Stimulated activated CD8-positive, alpha-beta memory T cell treated with anti-CD3 and anti-CD28 coated beads, Interleukin-12 subunit alpha, Interleukin-12 subunit beta, amount 100 ng/mL, for 24 hours (primary cell): ENCODE results near the gene SLC6A8.
"Not testable (repeated sequence)": the region's sequence is repeated elsewhere in the genome, so short reads cannot be mapped to it uniquely, and the experiment has no call there.

Source experiments
- DNase-seq: peaks from one replicate; pipeline ENCODE4 v3.0.0-alpha.2; 2020; ENCODE audit errors: extremely low read depth

The SLC6A8 gene

DNA sequence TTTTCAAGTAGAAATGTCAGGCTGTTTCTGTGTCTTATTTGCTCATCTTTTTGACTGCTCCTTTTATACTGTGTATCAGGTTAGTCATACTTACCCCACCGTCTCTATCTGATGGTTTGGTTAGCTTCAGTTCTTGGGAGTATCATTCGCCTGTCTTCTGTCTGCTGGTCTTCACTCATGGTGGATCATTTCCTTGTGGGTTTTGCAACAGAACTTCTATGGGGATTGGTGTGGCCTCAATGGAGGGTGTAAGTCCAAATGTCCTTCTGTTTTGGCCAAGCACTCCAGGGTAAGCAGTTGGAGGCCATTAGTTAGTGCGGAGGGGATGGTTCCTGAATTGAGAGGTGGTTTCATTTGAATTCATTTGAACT, 44.1 kb downstream of the SLC6A8 start:
- no peak for DNase-seq

DNA sequence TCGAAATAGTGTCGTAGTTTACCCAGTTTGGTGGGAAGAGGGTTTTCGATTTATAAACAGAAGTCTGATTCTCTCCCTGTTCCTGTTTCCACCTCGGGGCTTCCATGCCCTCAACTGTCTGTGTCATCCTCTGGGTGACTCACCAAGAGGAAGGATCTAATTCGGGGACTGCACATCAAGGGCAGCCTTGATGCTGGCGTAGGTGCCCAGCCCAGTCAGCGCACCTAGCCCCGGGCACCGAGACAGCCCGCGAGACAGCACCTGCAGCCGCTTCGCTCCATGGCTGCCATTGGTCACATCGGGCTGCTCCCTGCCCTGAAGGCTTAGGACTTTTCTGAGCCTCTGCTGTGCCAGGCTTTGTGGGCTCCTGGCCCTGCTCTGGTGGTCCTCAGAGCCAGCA, 44.7 kb downstream of the SLC6A8 start:
- DNase-seq, result no peak

DNA sequence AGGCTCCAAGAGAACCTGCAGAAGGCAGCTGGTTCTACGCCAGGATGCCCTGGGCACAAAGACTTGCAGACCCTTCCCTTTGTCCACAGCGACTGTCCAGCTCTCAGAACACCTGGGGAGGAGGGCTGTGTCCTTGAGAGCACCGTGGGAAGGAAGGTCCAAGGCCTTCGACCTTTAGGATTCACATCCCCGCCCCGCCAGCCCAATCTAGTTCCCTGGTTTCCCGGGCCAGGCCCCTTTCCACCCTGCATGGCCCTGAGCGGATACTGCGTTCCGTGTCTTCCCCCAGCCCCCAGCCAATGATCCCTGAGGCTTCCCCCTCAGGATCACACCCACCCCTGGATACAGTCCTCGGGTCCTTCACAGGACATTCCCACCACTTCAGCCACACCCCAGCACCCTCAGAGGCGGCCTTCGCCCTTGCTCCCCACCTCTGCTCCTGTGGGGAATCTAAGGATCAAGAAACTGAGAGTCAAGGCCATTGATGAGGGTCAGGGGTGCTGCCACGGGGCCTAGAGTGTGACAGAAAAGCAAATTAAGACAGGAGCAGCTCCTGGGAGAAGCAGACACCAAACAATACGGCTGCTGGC, 46.0 kb downstream of the SLC6A8 start:
- DNase-seq, result no peak

DNA sequence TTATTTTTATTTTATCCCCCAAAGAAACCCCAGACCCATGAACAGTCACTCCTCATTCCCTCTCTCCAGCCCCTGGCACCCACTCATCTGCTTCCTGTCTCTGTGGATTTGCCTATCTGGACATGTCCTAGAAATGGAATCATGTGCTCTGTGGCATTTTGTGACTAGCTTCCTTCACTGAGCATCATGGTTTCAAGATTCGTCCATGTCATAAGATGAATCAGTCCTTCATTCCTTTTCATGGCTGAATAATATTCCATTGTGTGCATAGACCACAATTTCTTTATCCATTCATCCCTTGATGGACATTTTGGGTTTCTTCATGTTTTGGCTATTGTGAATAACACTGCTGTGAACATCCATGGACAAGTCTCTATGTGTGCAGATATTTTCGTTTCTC, 47.1 kb downstream of the SLC6A8 start:
- no peak for DNase-seq

DNA sequence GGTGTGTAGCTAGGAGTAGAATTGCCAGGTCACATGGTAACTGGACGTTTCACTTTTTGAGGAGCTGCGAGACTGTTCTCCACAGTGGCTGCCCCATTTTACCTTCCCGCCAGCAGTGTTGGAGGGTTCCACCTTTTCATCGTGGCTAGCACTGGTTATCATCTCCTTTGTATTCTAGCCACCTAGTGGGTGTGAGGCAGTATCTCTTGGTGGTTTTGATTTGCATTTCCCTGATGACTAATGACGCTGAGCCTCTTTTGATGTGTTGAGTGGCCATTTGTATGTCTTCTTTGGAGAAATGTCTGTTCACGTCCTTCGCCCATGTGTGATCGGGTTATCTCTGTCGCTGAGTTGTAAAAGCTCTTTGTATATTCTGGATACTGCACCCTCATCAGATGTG, 47.5 kb downstream of the SLC6A8 start:
- no peak for DNase-seq

DNA sequence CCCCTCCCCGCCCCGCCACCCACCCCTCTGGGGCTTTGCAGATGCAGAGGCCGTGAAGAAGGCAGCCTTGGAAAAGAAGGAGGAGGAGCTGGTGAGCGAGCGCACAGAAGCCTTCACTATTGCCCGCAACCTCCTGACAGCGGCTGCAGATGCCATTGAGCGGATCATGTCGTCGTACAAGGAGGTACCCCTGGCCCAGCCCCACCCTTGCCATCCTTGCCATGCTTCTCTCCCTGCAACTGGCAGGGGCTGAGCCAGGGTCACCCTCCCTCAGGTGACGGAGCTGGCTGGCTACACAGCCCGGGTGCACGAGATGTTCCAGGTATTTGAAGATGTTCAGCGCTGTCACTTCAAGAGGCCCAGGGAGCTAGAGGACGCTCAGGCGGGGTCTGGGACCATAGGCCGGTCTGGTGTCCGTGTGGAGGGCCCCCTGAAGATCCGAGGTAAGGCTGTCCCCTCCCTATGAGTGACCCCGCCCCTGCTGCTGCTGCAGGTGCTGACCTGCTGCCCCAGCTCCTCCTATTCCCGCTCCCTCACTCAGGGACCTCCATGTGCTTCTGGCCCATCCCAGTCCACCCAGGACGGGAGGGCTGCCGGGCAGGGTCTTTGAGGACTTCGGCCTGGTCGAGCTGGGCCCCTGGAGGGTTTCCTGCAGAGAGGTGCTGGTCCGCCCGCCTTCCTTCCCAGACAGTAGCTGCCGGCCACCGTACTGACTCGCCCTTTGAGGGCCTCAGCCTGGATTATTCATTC, 48.5 kb downstream of the SLC6A8 start:
- no peak for DNase-seq

DNA sequence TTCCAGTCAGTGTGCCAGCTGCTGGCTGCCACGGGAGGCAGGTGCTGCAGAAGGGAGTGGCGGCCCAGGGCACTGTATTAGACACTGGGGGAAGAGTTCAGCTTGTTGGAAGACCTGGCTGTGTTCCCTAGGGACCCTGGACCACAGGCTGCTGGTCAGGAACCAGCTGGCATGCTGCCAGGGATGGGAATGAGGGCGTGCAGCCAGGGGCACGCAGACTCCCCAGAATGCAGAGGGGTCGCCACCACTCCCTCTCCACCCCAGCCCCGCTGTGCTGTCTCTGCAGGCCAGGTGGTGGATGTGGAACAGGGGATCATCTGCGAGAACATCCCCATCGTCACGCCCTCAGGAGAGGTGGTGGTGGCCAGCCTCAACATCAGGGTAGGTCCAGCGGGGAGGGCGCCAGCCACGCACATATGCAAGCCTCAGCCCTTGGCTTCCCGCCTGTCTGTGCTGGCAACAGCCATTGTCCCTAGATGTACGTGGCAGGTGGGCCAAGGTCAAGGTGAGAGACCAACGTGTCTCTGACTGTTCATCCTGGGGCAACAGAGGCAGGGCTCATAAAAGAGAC, 49.2 kb downstream of the SLC6A8 start:
- DNase-seq, result no peak

DNA sequence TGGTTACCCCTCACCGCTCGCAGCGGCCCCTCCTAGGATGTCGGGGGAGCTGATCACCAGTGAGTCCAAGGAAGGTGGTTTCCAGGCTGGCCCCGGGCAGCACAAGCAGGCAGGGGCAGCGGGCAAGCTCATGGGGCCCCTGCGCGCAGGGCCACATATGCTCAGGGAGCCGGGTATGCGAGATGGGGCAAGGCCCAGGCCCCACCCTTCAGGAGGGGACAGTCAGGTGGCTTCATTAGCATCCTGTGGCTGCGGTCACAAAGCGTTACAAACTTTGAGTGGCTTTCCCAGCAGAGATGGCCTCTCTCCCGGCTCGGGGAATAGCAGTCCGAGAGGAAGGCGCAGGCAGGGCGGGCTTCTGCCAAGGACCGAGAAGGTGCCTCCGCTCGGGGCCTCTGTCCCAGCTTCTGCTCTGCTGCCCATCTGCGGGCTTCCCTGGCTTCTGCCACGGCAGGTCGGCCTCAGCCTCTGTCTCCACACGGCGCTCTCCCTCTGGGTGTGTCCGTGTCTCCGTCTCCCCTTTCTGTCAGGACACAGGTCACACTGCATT, 50.4 kb downstream of the SLC6A8 start:
- DNase-seq, result no peak

DNA sequence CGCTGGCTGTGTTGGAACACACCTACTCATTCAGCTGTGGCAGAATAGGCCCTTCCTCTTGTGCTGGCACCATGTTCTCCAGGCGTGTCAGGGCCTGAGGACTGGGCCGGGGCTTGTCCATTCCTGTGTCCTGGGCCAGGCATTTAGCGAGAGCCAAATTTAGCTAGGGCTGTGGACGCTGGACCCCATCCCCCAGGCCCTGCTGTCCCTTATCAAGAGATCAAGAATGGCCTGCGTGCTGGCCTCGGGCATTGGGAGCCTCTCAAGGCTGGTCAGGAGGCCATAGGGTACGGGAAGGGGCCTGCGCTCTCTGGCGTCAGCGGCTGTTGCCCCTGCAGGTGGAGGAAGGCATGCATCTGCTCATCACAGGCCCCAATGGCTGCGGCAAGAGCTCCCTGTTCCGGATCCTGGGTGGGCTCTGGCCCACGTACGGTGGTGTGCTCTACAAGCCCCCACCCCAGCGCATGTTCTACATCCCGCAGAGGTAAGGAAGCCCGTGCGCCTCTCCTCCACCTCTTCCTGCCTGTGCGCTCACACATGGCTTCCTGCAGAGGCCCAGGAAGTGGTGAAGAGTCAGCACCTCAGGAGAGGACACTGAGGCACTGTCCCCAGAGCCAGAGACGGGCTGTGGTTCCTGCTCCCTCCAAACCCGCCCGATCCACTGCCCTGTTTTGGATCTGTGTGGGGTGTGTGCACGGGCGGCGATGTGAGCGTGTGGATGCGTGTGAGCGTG, 52.2 kb downstream of the SLC6A8 start:
- DNase-seq, result no peak

DNA sequence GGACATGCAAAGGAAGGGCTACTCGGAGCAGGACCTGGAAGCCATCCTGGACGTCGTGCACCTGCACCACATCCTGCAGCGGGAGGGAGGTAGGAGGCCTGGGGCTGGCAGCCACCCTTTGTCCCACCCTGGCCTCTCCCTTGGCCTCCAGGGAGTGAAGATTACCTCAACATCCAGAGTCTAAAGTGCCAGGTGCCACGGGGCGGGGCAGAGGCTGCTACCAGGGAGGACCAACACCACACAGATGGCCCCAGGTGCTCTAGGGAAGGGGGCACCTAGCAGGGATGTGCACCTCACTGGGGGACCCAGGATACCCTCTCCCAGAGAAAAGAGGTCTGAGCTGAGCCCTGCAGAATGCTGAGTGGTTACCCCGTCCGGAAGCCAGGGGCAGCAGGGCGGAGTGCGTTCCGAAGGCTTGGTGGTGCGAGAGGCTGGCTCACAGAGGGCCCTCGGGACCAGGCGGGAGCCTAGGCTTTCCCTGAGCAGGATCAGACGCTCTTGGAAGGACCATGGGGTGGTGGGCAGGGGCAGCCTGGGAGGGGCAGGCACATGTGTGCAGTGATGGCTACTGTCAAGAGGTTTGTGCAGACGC, 53.0 kb downstream of the SLC6A8 start:
- DNase-seq, result no peak

DNA sequence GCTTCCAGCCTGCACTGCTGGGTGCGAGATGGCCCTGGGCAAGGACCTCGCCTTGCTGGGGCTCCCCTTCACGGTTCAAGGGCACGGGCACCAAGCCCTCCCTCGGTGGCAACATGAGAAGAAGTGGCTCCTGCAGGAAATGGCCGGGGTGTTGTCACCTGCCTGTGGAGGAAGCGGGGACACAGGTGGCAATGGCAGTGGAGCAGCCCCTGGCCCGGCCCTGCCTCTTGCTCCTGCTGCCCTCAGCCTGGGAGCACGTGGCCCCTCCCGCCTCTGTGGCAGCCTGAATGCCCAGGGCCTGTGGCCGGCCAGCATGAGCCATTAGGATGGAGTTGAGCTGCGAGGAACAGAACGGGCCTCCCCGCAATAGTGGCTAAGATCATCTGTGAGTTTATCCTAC, 53.7 kb downstream of the SLC6A8 start:
- DNase-seq, result no peak

DNA sequence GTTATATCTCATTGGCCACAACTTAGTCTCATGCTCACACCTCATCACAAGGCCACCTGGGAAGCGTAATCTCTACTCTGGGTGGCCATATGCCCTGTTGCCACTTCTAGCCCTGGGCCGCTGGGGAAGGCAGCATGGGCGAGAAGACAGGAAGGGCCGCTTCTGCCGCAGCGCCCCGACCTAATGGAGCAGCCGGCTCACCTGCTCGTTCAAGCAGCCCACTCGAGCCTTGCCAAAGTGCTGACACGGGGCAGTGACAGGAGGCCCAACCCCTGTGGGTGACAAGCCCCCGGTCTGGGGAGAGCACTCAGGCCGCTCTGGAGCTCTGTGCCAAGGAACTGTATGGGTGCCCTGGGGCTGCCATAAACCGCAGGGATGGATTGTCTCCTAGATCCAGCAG, 54.4 kb downstream of the SLC6A8 start:
- DNase-seq, result not testable (repeated sequence)

DNA sequence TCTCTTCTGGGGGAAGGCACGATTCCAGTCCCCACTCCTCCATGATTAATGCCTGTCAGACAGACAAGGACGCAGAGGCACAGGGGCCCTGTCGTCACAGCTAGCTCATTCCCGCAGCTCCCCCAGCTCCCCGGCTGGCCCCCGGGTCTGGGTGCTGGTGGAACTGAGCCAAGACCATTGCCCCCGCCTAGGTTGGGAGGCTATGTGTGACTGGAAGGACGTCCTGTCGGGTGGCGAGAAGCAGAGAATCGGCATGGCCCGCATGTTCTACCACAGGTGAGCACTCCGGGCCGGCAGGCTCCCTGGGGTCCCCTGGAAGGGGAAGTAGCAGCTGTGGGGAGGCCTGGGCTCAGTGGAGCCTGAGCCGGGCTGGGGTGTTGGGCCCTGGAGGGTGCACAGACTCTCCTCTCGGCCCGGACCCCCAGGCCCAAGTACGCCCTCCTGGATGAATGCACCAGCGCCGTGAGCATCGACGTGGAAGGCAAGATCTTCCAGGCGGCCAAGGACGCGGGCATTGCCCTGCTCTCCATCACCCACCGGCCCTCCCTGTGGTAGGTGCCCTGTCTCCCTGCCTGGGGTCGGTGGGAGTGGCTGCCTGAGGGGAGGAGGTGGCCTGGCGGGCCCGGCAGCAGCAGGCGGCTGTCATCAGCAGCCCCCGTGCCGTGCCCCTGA, 55.2 kb downstream of the SLC6A8 start:
- not testable (repeated sequence) for DNase-seq

DNA sequence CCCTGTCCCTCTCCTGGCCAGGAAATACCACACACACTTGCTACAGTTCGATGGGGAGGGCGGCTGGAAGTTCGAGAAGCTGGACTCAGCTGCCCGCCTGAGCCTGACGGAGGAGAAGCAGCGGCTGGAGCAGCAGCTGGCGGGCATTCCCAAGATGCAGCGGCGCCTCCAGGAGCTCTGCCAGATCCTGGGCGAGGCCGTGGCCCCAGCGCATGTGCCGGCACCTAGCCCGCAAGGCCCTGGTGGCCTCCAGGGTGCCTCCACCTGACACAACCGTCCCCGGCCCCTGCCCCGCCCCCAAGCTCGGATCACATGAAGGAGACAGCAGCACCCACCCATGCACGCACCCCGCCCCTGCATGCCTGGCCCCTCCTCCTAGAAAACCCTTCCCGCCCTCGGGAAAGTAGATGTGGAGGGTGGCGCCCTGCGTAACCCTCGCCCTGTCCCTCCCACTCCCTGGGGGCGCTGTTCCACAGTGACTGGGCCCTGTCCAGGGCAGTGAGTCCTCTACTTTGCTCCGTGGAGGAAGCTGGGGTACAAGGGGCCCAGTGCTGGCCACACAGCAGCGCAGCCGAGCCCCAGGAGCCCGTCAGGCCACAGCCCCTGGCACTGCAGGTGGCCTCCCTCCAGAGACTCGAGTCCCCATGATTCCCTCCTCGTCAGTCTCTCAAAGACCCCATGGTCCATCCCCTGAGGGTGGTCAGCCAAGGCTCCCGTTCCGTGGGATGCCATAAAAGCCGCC, 55.9 kb downstream of the SLC6A8 start:
- DNase-seq, result not testable (repeated sequence)

DNA sequence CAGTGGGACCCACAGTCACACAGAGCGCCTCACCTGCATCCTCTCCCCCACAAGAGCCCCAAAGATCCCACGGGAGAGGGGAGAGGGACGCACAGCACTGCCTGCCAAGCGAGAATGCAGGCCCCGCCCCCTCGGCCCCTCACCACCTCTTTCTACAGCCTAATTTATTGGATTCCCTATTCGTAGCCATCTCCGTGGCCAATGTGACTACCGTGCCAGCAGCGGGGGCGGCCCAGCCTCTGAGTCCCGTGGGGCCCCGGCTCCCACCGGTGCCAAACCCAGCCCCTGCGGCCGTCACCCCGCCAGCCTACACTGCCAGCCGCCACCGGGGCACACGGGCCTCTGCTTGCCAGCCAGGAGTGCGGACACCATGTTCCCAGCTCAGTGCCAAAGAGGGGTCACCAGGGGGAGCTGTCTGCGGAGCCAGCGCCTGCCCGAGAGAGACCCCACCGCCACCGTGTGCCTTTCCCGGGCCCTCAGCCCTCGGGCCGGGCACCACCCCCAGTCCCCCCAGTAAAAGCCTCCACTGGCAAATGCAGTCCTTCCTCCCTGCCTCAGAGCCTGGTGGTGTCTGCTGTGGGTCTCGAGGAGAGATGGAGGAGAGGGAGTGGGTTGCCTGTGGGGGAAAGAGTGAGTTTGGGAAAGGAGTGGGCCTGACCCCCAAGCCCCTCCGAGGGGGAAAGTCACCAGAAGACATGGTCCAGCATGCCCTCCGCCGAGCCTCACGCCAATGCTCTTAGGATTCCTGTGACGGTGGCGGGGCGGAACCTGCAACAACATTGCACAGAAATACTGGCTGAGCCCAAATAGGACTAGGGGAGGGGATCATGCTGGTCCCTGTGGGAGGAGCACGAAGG, 56.7 kb downstream of the SLC6A8 start:
- DNase-seq, result no peak

DNA sequence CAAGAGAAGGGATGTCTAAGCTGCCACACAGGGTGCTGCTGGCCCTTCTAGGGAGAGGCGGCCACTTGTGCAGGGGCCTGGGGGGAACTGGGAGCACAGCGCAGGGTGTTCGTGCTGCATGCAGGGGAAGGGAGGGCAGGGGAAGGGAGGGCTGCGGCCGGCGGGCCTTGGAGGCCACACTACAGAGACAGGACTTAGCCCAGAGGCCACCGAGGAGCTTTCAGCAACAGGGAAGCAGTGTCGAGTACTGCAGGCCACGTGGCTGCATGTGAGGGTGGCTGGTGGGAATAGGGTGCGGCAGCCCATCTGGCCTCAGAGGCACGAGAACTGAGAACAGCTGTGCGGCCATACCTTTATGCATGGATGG, 57.3 kb downstream of the SLC6A8 start:
- not testable (repeated sequence) for DNase-seq
